A549 treated with AZD9567 at 1 μM for 4 hours (cell line): Measurements from ENCODE around the gene SDR42E2. TPM values are rescaled to one million over a fixed set of nuclear protein-coding genes. Genes with fewer than 3 reads are reported as not detected.

Experiments used
- total RNA-seq: library from RNA; stranded (reverse); fragments of 200-300 nt; extraction: Qiagen RNA extraction; gene quantifications from 5 replicates; pipeline ENCODE4 v1.2.3, GENCODE V29; 2022; ENCODE audit not compliant: insufficient read depth

The SDR42E2 gene
- not detected in 5 replicates for total RNA-seq

DNA sequence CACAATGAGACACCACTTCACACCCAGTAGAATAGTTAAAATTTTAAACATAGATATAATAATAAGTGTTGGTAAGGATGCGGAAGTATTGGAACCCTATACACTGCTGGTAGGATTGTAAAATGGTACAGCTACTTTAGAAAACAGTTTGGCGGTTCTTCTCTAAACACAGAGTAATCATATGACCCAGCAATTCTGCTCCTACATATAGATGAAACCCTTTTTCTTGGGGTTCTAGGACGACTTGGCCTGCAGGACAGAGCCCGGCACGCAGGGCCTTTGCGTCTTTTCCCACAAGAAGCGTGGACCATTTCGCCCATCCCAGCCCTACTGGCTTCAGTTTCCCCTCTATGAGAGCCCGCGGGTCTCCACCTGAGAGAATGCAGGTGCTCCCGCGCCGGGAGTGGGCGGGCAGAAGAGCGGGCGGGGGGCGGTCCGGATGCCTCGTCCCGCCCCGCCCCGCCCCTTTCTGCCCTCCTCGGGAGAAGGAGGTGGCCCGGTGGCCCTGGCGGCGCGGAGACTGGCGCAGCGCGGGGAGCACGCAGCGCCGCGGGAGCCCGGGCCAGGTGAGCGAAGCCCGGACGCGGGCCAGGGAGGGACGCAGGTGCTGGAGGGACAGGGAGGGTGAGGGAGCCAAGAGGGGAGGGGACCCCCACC is at the start of gene SDR42E2:
Gene SDR42E2 (plus strand): TSS at position 508 of the 657 bp plus-strand sequence. CDS start 3,077 bp downstream, outside the sequence.

GRCh38 chr16:22206013-22206841 is 43.9 kb downstream of the SDR42E2 start, which contains the start of gene EEF2K:
Gene EEF2K, plus strand, starts transcription at chr16:22206278. Its CDS starts 19,452 bp downstream, at chr16:22225730.

Other genes with a start within 250 kb of the SDR42E2 start
- gene UQCRC2, start 209.1 kb upstream of the SDR42E2 start, total RNA-seq, result 156 to 219 TPM (median 168 TPM) in 5 replicates
- not detected in 5 replicates for gene PDZD9, start 161.4 kb upstream of the SDR42E2 start, total RNA-seq
- 10.1 to 15.2 TPM (median 14.0 TPM) in 5 replicates for gene MOSMO, start 154.4 kb upstream of the SDR42E2 start, total RNA-seq
- gene VWA3A, start 70.0 kb upstream of the SDR42E2 start, total RNA-seq, result 0.03 to 0.09 TPM (median 0.05 TPM) in 4 of 5 replicates, not detected in the other
- 15.0 to 17.5 TPM (median 16.2 TPM) in 5 replicates for gene EEF2K, start 43.8 kb downstream of the SDR42E2 start, total RNA-seq
- 32.5 to 59.8 TPM (median 39.9 TPM) in 5 replicates for gene POLR3E, start 134.9 kb downstream of the SDR42E2 start, total RNA-seq
- gene CDR2, start 212.1 kb downstream of the SDR42E2 start, total RNA-seq, result 39.0 to 49.4 TPM (median 45.6 TPM) in 5 replicates